Keratinocyte (primary cell): ENCODE results near the gene ACSS2. TPM values are rescaled to one million over a fixed set of nuclear protein-coding genes. Genes with fewer than 3 reads are reported as not detected.

Source experiments
- DNase-seq: peaks from one replicate; pipeline ENCODE4 v3.0.0-alpha.2; 2011; ENCODE audit warnings: low read depth, missing footprints, low spot score
- FAIRE-seq: peaks from 2 replicates; lab custom pipeline; 2011; peaks lifted over from hg19 to GRCh38; lab: Jason Lieb, UNC
- H2AFZ ChIP-seq: 2 replicates; pipeline ENCODE4 v1.6.0; 2012; ENCODE audit warnings: low read length, control low read depth, inconsistent platforms; ENCODE audit not compliant: control insufficient read depth
- H3K27ac ChIP-seq: 2 replicates; pipeline ENCODE4 v1.5.1; 2011; ENCODE audit warnings: low read length; ENCODE audit not compliant: control insufficient read depth, insufficient read depth
- H3K27me3 ChIP-seq: 3 replicates; pipeline ENCODE4 v1.6.0; 2011; ENCODE audit warnings: low read length; ENCODE audit not compliant: control insufficient read depth, insufficient read depth; ENCODE audit errors: extremely low read depth
- H3K36me3 ChIP-seq, 2 experiments: 2 replicates in 1 of 2; 3 replicates in 1 of 2; pipeline ENCODE4 v1.5.1; 2011; ENCODE audit warnings: low read length in 2 of 2, mild to moderate bottlenecking in 1 of 2; ENCODE audit not compliant: control insufficient read depth in 2 of 2, insufficient read depth in 2 of 2; ENCODE audit errors: extremely low read depth in 1 of 2
- H3K4me1 ChIP-seq: 3 replicates; pipeline ENCODE4 v1.5.1; 2011; ENCODE audit warnings: low read length; ENCODE audit not compliant: control insufficient read depth, insufficient read depth; ENCODE audit errors: extremely low read depth
- H3K4me2 ChIP-seq: 3 replicates; pipeline ENCODE4 v1.6.0; 2011; ENCODE audit warnings: low read depth, low read length; ENCODE audit not compliant: control insufficient read depth, insufficient read depth; ENCODE audit errors: extremely low read depth
- H3K4me3 ChIP-seq, 3 experiments: fragments of 200-600 bp in 1 of 3; sonication (generic) in 1 of 3; 2 replicates in 2 of 3; 3 replicates in 1 of 3; pipeline ENCODE4 v1.5.1; 2011 to 2016; ENCODE audit warnings: low read length in 3 of 3, mild to moderate bottlenecking in 3 of 3, control low read depth in 2 of 3, inconsistent platforms in 1 of 3, low read depth in 1 of 3, mixed read lengths in 1 of 3, mixed run types in 1 of 3, moderate library complexity in 1 of 3; ENCODE audit not compliant: control insufficient read depth in 2 of 3, insufficient read depth in 2 of 3; ENCODE audit errors: extremely low read depth in 1 of 3
- H3K79me2 ChIP-seq: 2 replicates; pipeline ENCODE4 v1.6.0; 2012; ENCODE audit warnings: low read length; ENCODE audit not compliant: control insufficient read depth, insufficient read depth
- H3K9ac ChIP-seq: 3 replicates; pipeline ENCODE4 v1.6.0; 2011; ENCODE audit warnings: low read length; ENCODE audit not compliant: control insufficient read depth, insufficient read depth; ENCODE audit errors: extremely low read depth
- H3K9me1 ChIP-seq: 3 replicates; pipeline ENCODE4 v1.6.0; 2011; ENCODE audit warnings: low read length; ENCODE audit not compliant: control insufficient read depth, insufficient read depth; ENCODE audit errors: extremely low read depth
- H3K9me3 ChIP-seq: 2 replicates; pipeline ENCODE4 v1.5.1; 2012; ENCODE audit warnings: low read depth, low read length; ENCODE audit not compliant: control insufficient read depth
- H4K20me1 ChIP-seq: 3 replicates; pipeline ENCODE4 v1.6.0; 2011; ENCODE audit warnings: low read length; ENCODE audit not compliant: control insufficient read depth, insufficient read depth; ENCODE audit errors: extremely low read depth
- CTCF ChIP-seq, 3 experiments: IDR thresholded peaks in 1 of 3; conservative IDR thresholded peaks in 1 of 3; optimal IDR thresholded peaks in 1 of 3; 2 replicates in 2 of 3; 3 replicates in 1 of 3; pipeline versions ENCODE3 to v1.5.1; 2011; ENCODE audit warnings: low read length in 3 of 3, mild to moderate bottlenecking in 3 of 3, moderate library complexity in 2 of 3, control low read depth in 1 of 3, inconsistent platforms in 1 of 3; ENCODE audit not compliant: insufficient read depth in 2 of 3; ENCODE audit errors: extremely low read depth in 1 of 3
- EZH2 ChIP-seq: IDR thresholded peaks from one replicate; pipeline ENCODE4 v1.6.1; 2012; ENCODE audit warnings: inconsistent platforms, mild to moderate bottlenecking, low read length, moderate library complexity
- dilution Hi-C: fragments of 300-500 bp; cut with MboI; formaldehyde crosslinking; loops from one replicate; pipeline ENCODE4 v1.7.0; 2020; ENCODE audit warnings: low sequenced_read_pairs; ENCODE audit not compliant: extremely low pct_ligation_motif_present
- polyA plus RNA-seq, 5 experiments: library from polyadenylated mRNA; depleted of rRNA in 3 of 5; stranded (reverse) in 3 of 5; stranded (forward) in 1 of 5; unstranded in 1 of 5; fragments of >200 nt; gene quantifications; 1 replicate in 1 of 5; 2 replicates in 3 of 5; 3 replicates in 1 of 5; pipeline versions ENCODE4 v1.2.1 to v1.2.3, GENCODE V29; 2011 to 2012; ENCODE audit warnings: missing spikeins in 2 of 5, low read depth in 1 of 5, low replicate concordance in 1 of 5

ACSS2 gene
- polyA plus RNA-seq, 1 donor (not counting 4 experiments of a cell fraction or from before 2014, with no cell fraction given): 90.6 TPM

- Histone ChIP-seq H3K9ac (no peak overlapping the region), H3K4me1 (peaks cover 50% of the 10 kb centered on the region), H3K36me3 (peaks cover 1 to 7% of the 10 kb centered on the region in 2 experiments), H3K4me2 (no peak overlapping the region), H4K20me1 (no peaks in the 10 kb centered on the region), H3K4me3 (no peak overlapping the region), H3K9me1 (peaks cover 2% of the 10 kb centered on the region), H3K9me3 (no peaks in the 10 kb centered on the region), H3K27ac (no peak overlapping the region), H3K27me3 (no peaks in the 10 kb centered on the region), H3K79me2 (peaks cover 12% of the 10 kb centered on the region), H2AFZ (no peak overlapping the region)
- dilution Hi-C loops: no loop called here
- TF ChIP-seq EZH2 (no peak), CTCF (optimal IDR thresholded peaks at IDR 0.05 in 1 of 3, IDR thresholded peaks at IDR 0.05 in 1 of 3, conservative IDR thresholded peaks at IDR 0.05 in 1 of 3; ENCODE audit: extremely low read depth in 1 of 3, insufficient read depth in 2 of 3, low read length in 3 of 3) (no peak)
- FAIRE-seq (no peak), DNase-seq (no peak)
Observed at GRCh38 chr20:34951252-34951651, 74.8 kb downstream of the ACSS2 start.

- TF ChIP-seq EZH2: no peak
- H3K4me2 ChIP-seq: no peak overlapping the region
- H3K27me3 ChIP-seq: no peaks in the 10 kb centered on the region
- no peaks in the 10 kb centered on the region for H4K20me1 ChIP-seq
- peaks cover 50% of the 10 kb centered on the region for H3K4me1 ChIP-seq
- peaks cover 12% of the 10 kb centered on the region for H3K79me2 ChIP-seq
- H2AFZ ChIP-seq: no peak overlapping the region
- DNase-seq (no peak), FAIRE-seq (no peak)
- peaks cover 2% of the 10 kb centered on the region for H3K9me1 ChIP-seq
- H3K27ac ChIP-seq: no peak overlapping the region
- dilution Hi-C loops: no loop called here
- no peak overlapping the region for H3K4me3 ChIP-seq
- no peaks in the 10 kb centered on the region for H3K9me3 ChIP-seq
- no peak overlapping the region for H3K9ac ChIP-seq
- peaks cover 1 to 7% of the 10 kb centered on the region in 2 experiments for H3K36me3 ChIP-seq
Observed at GRCh38 chr20:34951652-34952051, 75.2 kb downstream of the ACSS2 start.

- H3K4me2 ChIP-seq: peak overlapping the region; percentile 41
- dilution Hi-C loops: no loop called here
Observed at GRCh38 chr20:34952671-34953070, 76.3 kb downstream of the ACSS2 start.

More at GRCh38 chr20:34952671-34953070, 76.3 kb downstream of the ACSS2 start:
- Histone ChIP-seq H3K9me1 (peaks cover 2% of the 10 kb centered on the region), H2AFZ (no peak overlapping the region), H3K4me1 (peaks cover 49% of the 10 kb centered on the region), H3K79me2 (peaks cover 12% of the 10 kb centered on the region), H3K27me3 (no peaks in the 10 kb centered on the region), H4K20me1 (no peaks in the 10 kb centered on the region), H3K27ac (peak overlapping the region; percentile 16), H3K9ac (no peak overlapping the region), H3K36me3 (peaks cover 1 to 7% of the 10 kb centered on the region in 2 experiments), H3K4me3 (no peak overlapping the region), H3K9me3 (no peaks in the 10 kb centered on the region)
- TF ChIP-seq EZH2: no peak
- TF ChIP-seq CTCF (optimal IDR thresholded peaks at IDR 0.05 in 1 of 3, IDR thresholded peaks at IDR 0.05 in 1 of 3, conservative IDR thresholded peaks at IDR 0.05 in 1 of 3; ENCODE audit: extremely low read depth in 1 of 3, insufficient read depth in 2 of 3, low read length in 3 of 3): no peak
- DNase-seq: no peak
- no peak for FAIRE-seq
